WTC11 (cell line): ENCODE data around the gene ODAD3. TPM values are rescaled to one million over a fixed set of nuclear protein-coding genes. Genes with fewer than 3 reads are reported as not detected.

Experiments used
- ATAC-seq: fragments of 200-7000 bp; cut with Tn5 transposase; 2 replicates; pipeline ENCODE4 v1.10.0; 2021; ENCODE audit warnings: mild to moderate bottlenecking, moderate library complexity
- CTCF ChIA-PET: fragments of 300-600 bp; sonication (Branson Sonifier 250); formaldehyde crosslinking; loops from one replicate; lab custom pipeline; 2021; ENCODE audit warnings: antibody characterized with exemption; lab: Charles Lee
- POLR2A ChIA-PET: fragments of 350-600 bp; sonication (Branson Sonifier 250); formaldehyde crosslinking; loops from one replicate; lab custom pipeline; 2021; ENCODE audit warnings: antibody characterized with exemption; lab: Charles Lee
- DNase-seq: peaks from one replicate; pipeline ENCODE4 v3.0.0; 2021; ENCODE audit warnings: low spot score
- H3K27ac Mint-ChIP-seq: 2 replicates; pipeline ENCODE4 v1.8.0; 2021; ENCODE audit warnings: mixed read lengths
- H3K27me3 Mint-ChIP-seq: 2 replicates; pipeline ENCODE4 v1.8.0; 2021; ENCODE audit warnings: low read depth, mild to moderate bottlenecking, moderate library complexity, mixed read lengths
- H3K36me3 Mint-ChIP-seq: 2 replicates; pipeline ENCODE4 v1.8.0; 2021; ENCODE audit warnings: mixed read lengths
- H3K4me1 Mint-ChIP-seq: 2 replicates; pipeline ENCODE4 v1.8.0; 2022; ENCODE audit warnings: mixed read lengths
- H3K4me3 Mint-ChIP-seq: 2 replicates; pipeline ENCODE4 v1.8.0; 2021; ENCODE audit warnings: mild to moderate bottlenecking, moderate library complexity, mixed read lengths
- H3K9me3 Mint-ChIP-seq: 2 replicates; pipeline ENCODE4 v1.8.0; 2021; ENCODE audit warnings: mixed read lengths
- AR ChIP-seq: fragments of 250-450 bp; sonication (Bioruptor Pico); IDR thresholded peaks from 2 replicates; pipeline ENCODE4 v1.9.0; 2021; ENCODE audit warnings: mild to moderate bottlenecking
- ESRRA ChIP-seq: sonication (generic); formaldehyde crosslinking; IDR thresholded peaks from 2 replicates; pipeline ENCODE4 v1.8.1; 2022; ENCODE audit warnings: mild to moderate bottlenecking, missing genetic modification reagents, borderline replicate concordance
- FOXP1 ChIP-seq: sonication (generic); formaldehyde crosslinking; IDR thresholded peaks from 2 replicates; pipeline ENCODE4 v1.8.0; 2022; ENCODE audit warnings: missing genetic modification reagents, mild to moderate bottlenecking, moderate library complexity, borderline replicate concordance
- FOXP4 ChIP-seq: sonication (generic); formaldehyde crosslinking; IDR thresholded peaks from 2 replicates; pipeline ENCODE4 v1.8.0; 2022; ENCODE audit warnings: mild to moderate bottlenecking, missing genetic modification reagents
- HMGA2 ChIP-seq: fragments of 250-450 bp; sonication (Bioruptor Pico); IDR thresholded peaks from 2 replicates; pipeline ENCODE4 v1.4.0; 2021; ENCODE audit warnings: mild to moderate bottlenecking, moderate library complexity
- JUN ChIP-seq: sonication (generic); formaldehyde crosslinking; IDR thresholded peaks from 2 replicates; pipeline ENCODE4 v1.8.0; 2023; ENCODE audit warnings: mild to moderate bottlenecking, missing genetic modification reagents
- KAT7 ChIP-seq: sonication (generic); formaldehyde crosslinking; IDR thresholded peaks from 2 replicates; pipeline ENCODE4 v1.8.1; 2023; ENCODE audit warnings: missing genetic modification reagents, mild to moderate bottlenecking, borderline replicate concordance
- NFATC4 ChIP-seq: fragments of 250-450 bp; sonication (Bioruptor Pico); IDR thresholded peaks from 2 replicates; pipeline ENCODE4 v1.9.0; 2021; ENCODE audit warnings: mild to moderate bottlenecking
- NR3C1 ChIP-seq: sonication (generic); formaldehyde crosslinking; conservative IDR thresholded peaks from 2 replicates; pipeline ENCODE4 v1.8.1; 2023; ENCODE audit warnings: low read depth, mild to moderate bottlenecking, missing genetic modification reagents
- ZNF219 ChIP-seq: sonication (generic); formaldehyde crosslinking; IDR thresholded peaks from 2 replicates; pipeline ENCODE4 v1.8.0; 2023; ENCODE audit warnings: missing genetic modification reagents, mild to moderate bottlenecking, borderline replicate concordance
- ZNF232 ChIP-seq: sonication (generic); formaldehyde crosslinking; IDR thresholded peaks from 2 replicates; pipeline ENCODE4 v1.8.0; 2022; ENCODE audit warnings: mild to moderate bottlenecking, missing genetic modification reagents
- ZNF423 ChIP-seq: fragments of 250-450 bp; sonication (Bioruptor Pico); IDR thresholded peaks from 2 replicates; pipeline ENCODE4 v2.1.2; 2022; ENCODE audit warnings: mild to moderate bottlenecking, moderate library complexity
- ZNF671 ChIP-seq: fragments of 250-450 bp; sonication (Bioruptor Pico); IDR thresholded peaks from 2 replicates; pipeline ENCODE4 v1.8.0; 2021; ENCODE audit warnings: mild to moderate bottlenecking
- total RNA-seq: library from RNA; stranded (reverse); gene quantifications from 3 replicates; pipeline ENCODE4 v1.2.3, GENCODE V29; 2021
- TF ChIP-seq, protein P1 (sequence below): sonication (generic); formaldehyde crosslinking; IDR thresholded peaks from 2 replicates; pipeline ENCODE4 v1.8.0; 2022; ENCODE audit warnings: mild to moderate bottlenecking, missing genetic modification reagents
- TF ChIP-seq, protein P2 (sequence below): fragments of 250-450 bp; sonication (Bioruptor Pico); conservative IDR thresholded peaks from 2 replicates; pipeline ENCODE4 v1.9.0; 2021; ENCODE audit warnings: mild to moderate bottlenecking
- TF ChIP-seq, protein P3 (sequence below): fragments of 250-450 bp; sonication (Bioruptor Pico); IDR thresholded peaks from 2 replicates; pipeline ENCODE4 v1.9.0; 2021; ENCODE audit warnings: mild to moderate bottlenecking
- TF ChIP-seq, protein P4 (sequence below): sonication (generic); formaldehyde crosslinking; IDR thresholded peaks from 2 replicates; pipeline ENCODE4 v1.8.0; 2022; ENCODE audit warnings: missing genetic modification reagents
- TF ChIP-seq, protein P5 (sequence below): sonication (generic); formaldehyde crosslinking; IDR thresholded peaks from 2 replicates; pipeline ENCODE4 v1.8.0; 2022; ENCODE audit warnings: mild to moderate bottlenecking, missing genetic modification reagents
- TF ChIP-seq, protein P6 (sequence below): fragments of 250-450 bp; sonication (Bioruptor Pico); IDR thresholded peaks from 2 replicates; pipeline ENCODE4 v1.9.0; 2021; ENCODE audit warnings: moderate library complexity, mild to moderate bottlenecking, inconsistent platforms, borderline replicate concordance
- TF ChIP-seq, protein P7 (sequence below): sonication (generic); formaldehyde crosslinking; IDR thresholded peaks from 2 replicates; pipeline ENCODE4 v1.8.1; 2023; ENCODE audit warnings: mild to moderate bottlenecking, missing genetic modification reagents, moderate library complexity
- TF ChIP-seq, protein P8 (sequence below): sonication (generic); formaldehyde crosslinking; IDR thresholded peaks from 2 replicates; pipeline ENCODE4 v1.8.1; 2023; ENCODE audit warnings: mild to moderate bottlenecking, missing genetic modification reagents, moderate library complexity

ODAD3 gene
- total RNA-seq, 1 experiment from 2014 or later, result 4.1 TPM

- Mint-ChIP-seq H3K27ac (no peak within 1 kb of the TSS; the same call in 1 of the 2 replicates), H3K36me3 (peaks cover 6% of the 10 kb centered on the region), H3K4me3 (no peak within 1 kb of the TSS), H3K9me3 (no peaks in the 10 kb centered on the region), H3K4me1 (peaks cover 19% of the 10 kb centered on the region), H3K27me3 (no peaks in the 10 kb centered on the region)
- CTCF ChIA-PET, result interaction anchor here (0.6 to 4.6 kb wide), 27 partner anchors 9 to 326 kb away, joined by 3 to 59 read pairs (median 6); partner anchors contain the start of genes CCDC159, CNN1, ECSIT and EPOR
- DNase-seq (peak; percentile 98), ATAC-seq (peak; percentile 93)
- POLR2A ChIA-PET, result interaction anchor here (0.5 to 3.1 kb wide), 12 partner anchors 9 to 144 kb away, joined by 3 to 16 read pairs (median 5); partner anchors contain the start of genes CCDC159, EPOR, ODAD3 and PRKCSH
- TF ChIP-seq ZNF219 (CRISPR knock-in tag), result no peak
- no peak for TF ChIP-seq ZNF232 (CRISPR knock-in tag)
- TF ChIP-seq NR3C1 (CRISPR knock-in tag), result no peak
- TF ChIP-seq, protein P1, sequence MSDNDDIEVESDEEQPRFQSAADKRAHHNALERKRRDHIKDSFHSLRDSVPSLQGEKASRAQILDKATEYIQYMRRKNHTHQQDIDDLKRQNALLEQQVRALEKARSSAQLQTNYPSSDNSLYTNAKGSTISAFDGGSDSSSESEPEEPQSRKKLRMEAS, result peak; percentile 86
- TF ChIP-seq HMGA2 (CRISPR knock-in tag), result no peak
- TF ChIP-seq, protein P2, sequence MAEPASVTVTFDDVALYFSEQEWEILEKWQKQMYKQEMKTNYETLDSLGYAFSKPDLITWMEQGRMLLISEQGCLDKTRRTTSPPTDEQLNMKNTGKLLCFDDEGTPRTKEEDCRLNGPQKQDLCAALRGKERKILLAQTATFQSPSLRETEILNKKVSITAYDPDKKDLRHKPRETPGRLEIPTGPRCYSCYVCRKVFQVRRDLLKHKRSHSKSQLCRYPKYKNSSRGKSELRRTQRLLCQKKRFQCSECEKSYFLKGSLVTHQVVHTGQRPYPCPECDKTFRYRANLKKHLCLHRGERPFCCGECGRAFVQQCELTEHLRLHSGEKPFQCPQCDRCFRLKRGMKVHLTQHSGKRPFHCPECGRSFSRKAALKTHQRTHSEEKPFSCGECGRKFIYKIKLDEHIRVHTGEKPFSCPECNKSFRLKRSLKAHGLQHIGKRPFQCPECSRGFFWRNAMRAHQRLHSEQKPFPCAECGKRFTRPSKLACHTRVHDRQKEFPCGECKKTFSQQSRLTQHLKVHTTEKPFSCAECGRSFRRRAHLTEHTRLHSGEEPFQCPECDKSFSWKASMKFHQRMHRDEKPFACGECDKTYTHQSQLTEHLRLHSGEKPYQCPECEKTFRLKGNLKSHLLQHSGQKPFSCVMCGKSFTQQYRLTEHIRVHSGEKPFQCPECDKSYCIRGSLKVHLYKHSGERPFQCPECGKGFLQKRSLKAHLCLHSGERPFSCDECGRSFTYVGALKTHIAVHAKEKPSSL, result no peak
- no peak for TF ChIP-seq ZNF423 (CRISPR knock-in tag)
- TF ChIP-seq, protein P3, sequence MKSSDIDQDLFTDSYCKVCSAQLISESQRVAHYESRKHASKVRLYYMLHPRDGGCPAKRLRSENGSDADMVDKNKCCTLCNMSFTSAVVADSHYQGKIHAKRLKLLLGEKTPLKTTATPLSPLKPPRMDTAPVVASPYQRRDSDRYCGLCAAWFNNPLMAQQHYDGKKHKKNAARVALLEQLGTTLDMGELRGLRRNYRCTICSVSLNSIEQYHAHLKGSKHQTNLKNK (CRISPR knock-in tag), result 0 out of 2 replicates have a peak, but pooled peaks have one; percentile 42
- TF ChIP-seq, protein P4, sequence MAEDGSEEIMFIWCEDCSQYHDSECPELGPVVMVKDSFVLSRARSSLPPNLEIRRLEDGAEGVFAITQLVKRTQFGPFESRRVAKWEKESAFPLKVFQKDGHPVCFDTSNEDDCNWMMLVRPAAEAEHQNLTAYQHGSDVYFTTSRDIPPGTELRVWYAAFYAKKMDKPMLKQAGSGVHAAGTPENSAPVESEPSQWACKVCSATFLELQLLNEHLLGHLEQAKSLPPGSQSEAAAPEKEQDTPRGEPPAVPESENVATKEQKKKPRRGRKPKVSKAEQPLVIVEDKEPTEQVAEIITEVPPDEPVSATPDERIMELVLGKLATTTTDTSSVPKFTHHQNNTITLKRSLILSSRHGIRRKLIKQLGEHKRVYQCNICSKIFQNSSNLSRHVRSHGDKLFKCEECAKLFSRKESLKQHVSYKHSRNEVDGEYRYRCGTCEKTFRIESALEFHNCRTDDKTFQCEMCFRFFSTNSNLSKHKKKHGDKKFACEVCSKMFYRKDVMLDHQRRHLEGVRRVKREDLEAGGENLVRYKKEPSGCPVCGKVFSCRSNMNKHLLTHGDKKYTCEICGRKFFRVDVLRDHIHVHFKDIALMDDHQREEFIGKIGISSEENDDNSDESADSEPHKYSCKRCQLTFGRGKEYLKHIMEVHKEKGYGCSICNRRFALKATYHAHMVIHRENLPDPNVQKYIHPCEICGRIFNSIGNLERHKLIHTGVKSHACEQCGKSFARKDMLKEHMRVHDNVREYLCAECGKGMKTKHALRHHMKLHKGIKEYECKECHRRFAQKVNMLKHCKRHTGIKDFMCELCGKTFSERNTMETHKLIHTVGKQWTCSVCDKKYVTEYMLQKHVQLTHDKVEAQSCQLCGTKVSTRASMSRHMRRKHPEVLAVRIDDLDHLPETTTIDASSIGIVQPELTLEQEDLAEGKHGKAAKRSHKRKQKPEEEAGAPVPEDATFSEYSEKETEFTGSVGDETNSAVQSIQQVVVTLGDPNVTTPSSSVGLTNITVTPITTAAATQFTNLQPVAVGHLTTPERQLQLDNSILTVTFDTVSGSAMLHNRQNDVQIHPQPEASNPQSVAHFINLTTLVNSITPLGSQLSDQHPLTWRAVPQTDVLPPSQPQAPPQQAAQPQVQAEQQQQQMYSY (CRISPR knock-in tag), result no peak
- TF ChIP-seq ESRRA, result no peak
- TF ChIP-seq, protein P5, sequence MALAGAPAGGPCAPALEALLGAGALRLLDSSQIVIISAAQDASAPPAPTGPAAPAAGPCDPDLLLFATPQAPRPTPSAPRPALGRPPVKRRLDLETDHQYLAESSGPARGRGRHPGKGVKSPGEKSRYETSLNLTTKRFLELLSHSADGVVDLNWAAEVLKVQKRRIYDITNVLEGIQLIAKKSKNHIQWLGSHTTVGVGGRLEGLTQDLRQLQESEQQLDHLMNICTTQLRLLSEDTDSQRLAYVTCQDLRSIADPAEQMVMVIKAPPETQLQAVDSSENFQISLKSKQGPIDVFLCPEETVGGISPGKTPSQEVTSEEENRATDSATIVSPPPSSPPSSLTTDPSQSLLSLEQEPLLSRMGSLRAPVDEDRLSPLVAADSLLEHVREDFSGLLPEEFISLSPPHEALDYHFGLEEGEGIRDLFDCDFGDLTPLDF, result no peak
- TF ChIP-seq FOXP4 (CRISPR knock-in tag), result peak; percentile 60
- no peak for TF ChIP-seq KAT7
- TF ChIP-seq, protein P6, sequence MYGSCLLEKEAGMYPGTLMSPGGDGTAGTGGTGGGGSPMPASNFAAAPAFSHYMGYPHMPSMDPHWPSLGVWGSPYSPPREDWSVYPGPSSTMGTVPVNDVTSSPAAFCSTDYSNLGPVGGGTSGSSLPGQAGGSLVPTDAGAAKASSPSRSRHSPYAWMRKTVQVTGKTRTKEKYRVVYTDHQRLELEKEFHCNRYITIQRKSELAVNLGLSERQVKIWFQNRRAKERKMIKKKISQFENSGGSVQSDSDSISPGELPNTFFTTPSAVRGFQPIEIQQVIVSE, result no peak
- TF ChIP-seq, protein P7, sequence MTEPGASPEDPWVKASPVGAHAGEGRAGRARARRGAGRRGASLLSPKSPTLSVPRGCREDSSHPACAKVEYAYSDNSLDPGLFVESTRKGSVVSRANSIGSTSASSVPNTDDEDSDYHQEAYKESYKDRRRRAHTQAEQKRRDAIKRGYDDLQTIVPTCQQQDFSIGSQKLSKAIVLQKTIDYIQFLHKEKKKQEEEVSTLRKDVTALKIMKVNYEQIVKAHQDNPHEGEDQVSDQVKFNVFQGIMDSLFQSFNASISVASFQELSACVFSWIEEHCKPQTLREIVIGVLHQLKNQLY (CRISPR knock-in tag), result no peak
- no peak for TF ChIP-seq NFATC4 (CRISPR knock-in tag)
- no peak for TF ChIP-seq JUN (CRISPR knock-in tag)
- TF ChIP-seq AR, result peak; percentile 52; the same call in 1 of the 2 replicates
- TF ChIP-seq FOXP1 (CRISPR knock-in tag), result no peak
- TF ChIP-seq ZNF671, result no peak
- TF ChIP-seq, protein P8, sequence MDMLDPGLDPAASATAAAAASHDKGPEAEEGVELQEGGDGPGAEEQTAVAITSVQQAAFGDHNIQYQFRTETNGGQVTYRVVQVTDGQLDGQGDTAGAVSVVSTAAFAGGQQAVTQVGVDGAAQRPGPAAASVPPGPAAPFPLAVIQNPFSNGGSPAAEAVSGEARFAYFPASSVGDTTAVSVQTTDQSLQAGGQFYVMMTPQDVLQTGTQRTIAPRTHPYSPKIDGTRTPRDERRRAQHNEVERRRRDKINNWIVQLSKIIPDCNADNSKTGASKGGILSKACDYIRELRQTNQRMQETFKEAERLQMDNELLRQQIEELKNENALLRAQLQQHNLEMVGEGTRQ (CRISPR knock-in tag), result no peak; the same call in 1 of the 2 replicates
Observed at GRCh38 chr19:11374433-11375142, 60.3 kb downstream of the ODAD3 start, which contains the start of gene SWSAP1. Gene SWSAP1 (plus strand): TSS chr19:11374666. CDS start chr19:11374681, 15 bp downstream.
